GM10248 (cell line): ENCODE results near the gene PCCA.

Experiments
- CTCF ChIA-PET: fragments of 300-600 bp; sonication (Branson Sonifier 250); formaldehyde crosslinking; extraction: SDS; loops from one replicate; lab custom pipeline; 2021; ENCODE audit warnings: antibody characterized with exemption; lab: Yijun Ruan, JAX
- POLR2A ChIA-PET: fragments of 350-650 bp; sonication (Branson Sonifier 250); formaldehyde crosslinking; extraction: SDS; loops from one replicate; lab custom pipeline; 2020; ENCODE audit warnings: antibody characterized with exemption; lab: Yijun Ruan, JAX
- DNase-seq: peaks from one replicate; pipeline ENCODE4 v3.0.0; 2012; ENCODE audit errors: extremely low spot score
- CTCF ChIP-seq: IDR thresholded peaks from 2 replicates; pipeline ENCODE4 v1.5.1; 2012; ENCODE audit warnings: mild to moderate bottlenecking, low read depth; ENCODE audit errors: extremely low read depth, missing control alignments, control extremely low read depth

PCCA gene

GRCh38 chr13:100545684-100546061 is 456.8 kb downstream of the PCCA start:
- POLR2A ChIA-PET: no interaction called here
- no peak for TF ChIP-seq CTCF
- no peak for DNase-seq
- CTCF ChIA-PET: interaction anchor here (2.0 kb wide), 1 partner anchor 27 kb away, joined by 6 read pairs; no protein-coding TSS in a partner anchor

GRCh38 chr13:100546713-100547405 is 458.0 kb downstream of the PCCA start:
- ChIA-PET CTCF (interaction anchor here (2.0 kb wide), 1 partner anchor 26 kb away, joined by 6 read pairs; no protein-coding TSS in a partner anchor), POLR2A (no interaction called here)
- no peak for TF ChIP-seq CTCF
- no peak for DNase-seq

GRCh38 chr13:100547791-100548201 is 458.9 kb downstream of the PCCA start:
- ChIA-PET CTCF (no interaction called here), POLR2A (no interaction called here)
- no peak for TF ChIP-seq CTCF
- no peak for DNase-seq

GRCh38 chr13:100549316-100549715 is 460.4 kb downstream of the PCCA start:
- TF ChIP-seq CTCF: no peak
- CTCF ChIA-PET: interaction anchor here (1.8 kb wide), 1 partner anchor 24 kb away, joined by 5 read pairs; no protein-coding TSS in a partner anchor
- DNase-seq: no peak
- POLR2A ChIA-PET: no interaction called here

GRCh38 chr13:100552755-100553154 is 463.9 kb downstream of the PCCA start:
- POLR2A ChIA-PET: no interaction called here
- no peak for TF ChIP-seq CTCF
- no peak for DNase-seq
- CTCF ChIA-PET: interaction anchor here (1.8 to 3.2 kb wide), 2 partner anchors 9 to 21 kb away, joined by 4 to 11 read pairs; no protein-coding TSS in a partner anchor

- CTCF ChIA-PET: interaction anchor here (1.2 to 4.7 kb wide), 5 partner anchors 13 to 701 kb away, joined by 3 to 36 read pairs (median 3); no protein-coding TSS in a partner anchor
- TF ChIP-seq CTCF: no peak
- DNase-seq: no peak
- POLR2A ChIA-PET: no interaction called here
These were observed 471.0 kb downstream of the PCCA start for GRCh38 chr13:100559886-100560285.
